Measurements from ENCODE around the gene SMARCC2. TPM values are rescaled to one million over a fixed set of nuclear protein-coding genes. Genes with fewer than 3 reads are reported as not detected.

The SMARCC2 gene
- total RNA-seq, 1 experiment from 2014 or later, result 150 TPM

DNA sequence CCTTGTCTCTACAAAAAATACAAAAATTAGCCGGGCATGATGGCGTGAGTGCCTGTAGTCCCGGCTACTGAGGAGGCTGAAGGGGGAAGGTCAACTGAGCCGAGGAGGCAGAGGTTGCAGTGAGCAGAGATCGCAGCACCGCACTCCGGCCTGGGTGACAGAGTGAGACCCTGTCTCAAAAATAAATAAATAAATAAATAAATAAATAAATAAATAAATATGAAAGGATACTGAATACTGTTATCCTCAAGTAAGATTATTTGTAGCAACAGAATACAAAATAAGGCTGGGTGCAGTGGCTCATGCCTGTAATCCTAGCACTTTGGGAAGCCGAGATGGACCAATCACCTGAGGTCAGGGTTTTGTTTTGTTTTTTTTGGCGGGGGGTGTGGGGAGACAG, 30.6 kb upstream of the SMARCC2 start:
- no TSS peak for BruUV-seq (replicated peaks)
- H3K27ac Mint-ChIP-seq (ENCODE audit: unreplicated experiment), result no peak overlapping the region
- DNase-seq, result no peak
- peaks cover 50% of the 10 kb centered on the region for H3K36me3 Mint-ChIP-seq (ENCODE audit: insufficient read depth, unreplicated experiment)
- no peaks in the 10 kb centered on the region for H3K9me3 Mint-ChIP-seq (ENCODE audit: low read depth, unreplicated experiment)
- H3K4me3 Mint-ChIP-seq (ENCODE audit: low read depth, unreplicated experiment), result no peak overlapping the region
- TF ChIP-seq, protein P1, sequence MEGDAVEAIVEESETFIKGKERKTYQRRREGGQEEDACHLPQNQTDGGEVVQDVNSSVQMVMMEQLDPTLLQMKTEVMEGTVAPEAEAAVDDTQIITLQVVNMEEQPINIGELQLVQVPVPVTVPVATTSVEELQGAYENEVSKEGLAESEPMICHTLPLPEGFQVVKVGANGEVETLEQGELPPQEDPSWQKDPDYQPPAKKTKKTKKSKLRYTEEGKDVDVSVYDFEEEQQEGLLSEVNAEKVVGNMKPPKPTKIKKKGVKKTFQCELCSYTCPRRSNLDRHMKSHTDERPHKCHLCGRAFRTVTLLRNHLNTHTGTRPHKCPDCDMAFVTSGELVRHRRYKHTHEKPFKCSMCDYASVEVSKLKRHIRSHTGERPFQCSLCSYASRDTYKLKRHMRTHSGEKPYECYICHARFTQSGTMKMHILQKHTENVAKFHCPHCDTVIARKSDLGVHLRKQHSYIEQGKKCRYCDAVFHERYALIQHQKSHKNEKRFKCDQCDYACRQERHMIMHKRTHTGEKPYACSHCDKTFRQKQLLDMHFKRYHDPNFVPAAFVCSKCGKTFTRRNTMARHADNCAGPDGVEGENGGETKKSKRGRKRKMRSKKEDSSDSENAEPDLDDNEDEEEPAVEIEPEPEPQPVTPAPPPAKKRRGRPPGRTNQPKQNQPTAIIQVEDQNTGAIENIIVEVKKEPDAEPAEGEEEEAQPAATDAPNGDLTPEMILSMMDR (IDR thresholded peaks at IDR 0.05; ENCODE audit: unreplicated experiment), result no peak
- CTCF ChIA-PET, result interaction anchor here (3.0 kb wide), 1 partner anchor 92 kb away, joined by 25 read pairs; the partner anchor contains the start of gene ESYT1
- peaks cover 18% of the 10 kb centered on the region for H3K4me1 Mint-ChIP-seq (ENCODE audit: low read depth, unreplicated experiment)
- H3K27me3 Mint-ChIP-seq (ENCODE audit: unreplicated experiment), result no peaks in the 10 kb centered on the region
- intact Hi-C loops (cut with micrococcal nuclease; ENCODE audit: unreplicated experiment), result no loop called here

DNA sequence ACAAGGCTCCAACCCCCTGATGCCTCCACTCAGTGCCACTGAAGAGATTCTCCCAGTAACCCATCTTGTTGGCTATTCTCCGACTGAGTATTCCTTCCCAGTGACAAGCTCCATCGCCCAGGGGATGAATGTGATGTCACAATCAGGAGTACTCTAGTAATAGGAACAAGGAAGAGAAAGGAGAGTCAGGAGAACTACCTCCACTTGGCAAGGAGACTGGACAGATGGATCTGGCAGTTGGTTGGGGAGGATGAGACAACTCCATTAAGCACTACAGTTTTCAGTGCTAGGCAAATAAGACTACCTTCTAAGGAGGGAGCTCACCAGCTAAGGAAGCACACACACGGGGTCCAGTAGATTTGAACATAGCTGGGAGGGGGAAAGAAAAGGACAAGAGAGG, 27.2 kb upstream of the SMARCC2 start:
- TF ChIP-seq, protein P1 (IDR thresholded peaks at IDR 0.05; ENCODE audit: unreplicated experiment), result no peak
- no TSS peak for BruUV-seq (replicated peaks)
- no peak overlapping the region for H3K4me3 Mint-ChIP-seq (ENCODE audit: low read depth, unreplicated experiment)
- H3K36me3 Mint-ChIP-seq (ENCODE audit: insufficient read depth, unreplicated experiment), result peaks cover 44% of the 10 kb centered on the region
- peaks cover 9% of the 10 kb centered on the region for H3K4me1 Mint-ChIP-seq (ENCODE audit: low read depth, unreplicated experiment)
- no peak overlapping the region for H3K27ac Mint-ChIP-seq (ENCODE audit: unreplicated experiment)
- intact Hi-C loops (cut with micrococcal nuclease; ENCODE audit: unreplicated experiment), result no loop called here
- H3K9me3 Mint-ChIP-seq (ENCODE audit: low read depth, unreplicated experiment), result no peaks in the 10 kb centered on the region
- DNase-seq, result no peak
- no peaks in the 10 kb centered on the region for H3K27me3 Mint-ChIP-seq (ENCODE audit: unreplicated experiment)
- CTCF ChIA-PET, result interaction anchor here (0.7 kb wide), 2 partner anchors 10 to 44 kb away, joined by 4 read pairs; no protein-coding TSS in a partner anchor

DNA sequence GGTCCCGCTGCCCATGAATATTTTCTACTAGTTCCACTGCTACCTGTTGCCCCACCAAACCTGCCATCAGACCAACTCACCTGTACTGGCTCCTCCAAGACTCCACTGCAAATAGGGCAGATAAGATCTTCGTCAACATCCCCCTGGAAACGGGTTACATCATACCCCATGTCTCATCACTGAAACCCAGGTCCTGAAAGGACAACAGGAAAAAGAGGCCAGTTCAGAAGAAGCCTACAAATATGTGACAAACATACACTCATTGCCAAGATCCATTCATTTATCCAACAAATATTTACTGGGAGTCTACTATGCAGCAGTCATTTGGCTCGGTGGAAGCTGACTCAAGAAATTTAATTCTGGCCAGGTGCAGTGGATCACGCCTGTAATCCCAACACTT, 24.6 kb upstream of the SMARCC2 start:
- peaks cover 9% of the 10 kb centered on the region for H3K4me1 Mint-ChIP-seq (ENCODE audit: low read depth, unreplicated experiment)
- no peak overlapping the region for H3K4me3 Mint-ChIP-seq (ENCODE audit: low read depth, unreplicated experiment)
- H3K36me3 Mint-ChIP-seq (ENCODE audit: insufficient read depth, unreplicated experiment), result peaks cover 33% of the 10 kb centered on the region
- BruUV-seq (replicated peaks), result no TSS peak
- H3K27ac Mint-ChIP-seq (ENCODE audit: unreplicated experiment), result no peak overlapping the region
- TF ChIP-seq, protein P1 (IDR thresholded peaks at IDR 0.05; ENCODE audit: unreplicated experiment), result no peak
- CTCF ChIA-PET, result interaction anchor here (0.5 to 0.6 kb wide), 2 partner anchors 71 to 384 kb away, joined by 3 read pairs; no protein-coding TSS in a partner anchor
- DNase-seq, result no peak
- H3K9me3 Mint-ChIP-seq (ENCODE audit: low read depth, unreplicated experiment), result no peaks in the 10 kb centered on the region
- no peaks in the 10 kb centered on the region for H3K27me3 Mint-ChIP-seq (ENCODE audit: unreplicated experiment)
- intact Hi-C loops (cut with micrococcal nuclease; ENCODE audit: unreplicated experiment), result no loop called here

DNA sequence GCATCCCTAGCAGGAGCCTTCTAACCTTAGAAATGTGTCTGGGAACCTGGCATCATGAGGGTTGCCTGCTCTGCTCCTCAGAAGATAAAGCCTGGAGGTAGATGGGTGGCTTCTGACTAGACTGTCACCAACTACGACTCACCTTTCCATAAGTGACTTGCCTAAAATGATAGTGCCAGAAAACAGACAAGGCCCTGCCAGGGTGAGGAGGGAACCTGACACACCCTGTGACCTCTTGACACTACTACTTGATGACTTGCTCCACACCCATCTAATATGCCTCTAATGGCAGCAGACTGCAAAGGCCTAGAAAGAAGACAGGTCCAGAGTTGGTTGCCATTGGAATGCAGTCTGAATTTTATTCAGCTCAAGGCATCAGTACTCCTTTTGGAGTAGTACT, 23.1 kb upstream of the SMARCC2 start:
- DNase-seq, result no peak
- intact Hi-C loops (cut with micrococcal nuclease; ENCODE audit: unreplicated experiment), result no loop called here
- Mint-ChIP-seq H3K9me3 (ENCODE audit: low read depth, unreplicated experiment) (no peaks in the 10 kb centered on the region), H3K27me3 (ENCODE audit: unreplicated experiment) (no peaks in the 10 kb centered on the region), H3K4me1 (ENCODE audit: low read depth, unreplicated experiment) (peaks cover 9% of the 10 kb centered on the region), H3K27ac (ENCODE audit: unreplicated experiment) (no peak overlapping the region), H3K36me3 (ENCODE audit: insufficient read depth, unreplicated experiment) (peaks cover 42% of the 10 kb centered on the region), H3K4me3 (ENCODE audit: low read depth, unreplicated experiment) (no peak overlapping the region)
- no TSS peak for BruUV-seq (replicated peaks)
- TF ChIP-seq, protein P1 (IDR thresholded peaks at IDR 0.05; ENCODE audit: unreplicated experiment), result no peak
- CTCF ChIA-PET, result no interaction called here
